ES-I3 (cell line): Measurements from ENCODE around the gene CABP7.

Experiments
- H3K36me3 ChIP-seq: 2 replicates; pipeline ENCODE4 v1.6.1; 2013; ENCODE audit warnings: mild to moderate bottlenecking, low read length, control low read depth, moderate library complexity; ENCODE audit not compliant: insufficient read depth
- H3K4me1 ChIP-seq: 2 replicates; pipeline ENCODE4 v1.6.1; 2013; ENCODE audit warnings: mild to moderate bottlenecking, control low read depth, low read length; ENCODE audit not compliant: insufficient read depth
- H3K9ac ChIP-seq: 2 replicates; pipeline ENCODE4 v1.6.1; 2013; ENCODE audit warnings: low read depth, mild to moderate bottlenecking, low read length, moderate library complexity
- H3K9me3 ChIP-seq: 2 replicates; pipeline ENCODE4 v1.6.1; 2013; ENCODE audit warnings: mild to moderate bottlenecking, low read length, moderate library complexity; ENCODE audit not compliant: control insufficient read depth, insufficient read depth

CABP7 gene

DNA sequence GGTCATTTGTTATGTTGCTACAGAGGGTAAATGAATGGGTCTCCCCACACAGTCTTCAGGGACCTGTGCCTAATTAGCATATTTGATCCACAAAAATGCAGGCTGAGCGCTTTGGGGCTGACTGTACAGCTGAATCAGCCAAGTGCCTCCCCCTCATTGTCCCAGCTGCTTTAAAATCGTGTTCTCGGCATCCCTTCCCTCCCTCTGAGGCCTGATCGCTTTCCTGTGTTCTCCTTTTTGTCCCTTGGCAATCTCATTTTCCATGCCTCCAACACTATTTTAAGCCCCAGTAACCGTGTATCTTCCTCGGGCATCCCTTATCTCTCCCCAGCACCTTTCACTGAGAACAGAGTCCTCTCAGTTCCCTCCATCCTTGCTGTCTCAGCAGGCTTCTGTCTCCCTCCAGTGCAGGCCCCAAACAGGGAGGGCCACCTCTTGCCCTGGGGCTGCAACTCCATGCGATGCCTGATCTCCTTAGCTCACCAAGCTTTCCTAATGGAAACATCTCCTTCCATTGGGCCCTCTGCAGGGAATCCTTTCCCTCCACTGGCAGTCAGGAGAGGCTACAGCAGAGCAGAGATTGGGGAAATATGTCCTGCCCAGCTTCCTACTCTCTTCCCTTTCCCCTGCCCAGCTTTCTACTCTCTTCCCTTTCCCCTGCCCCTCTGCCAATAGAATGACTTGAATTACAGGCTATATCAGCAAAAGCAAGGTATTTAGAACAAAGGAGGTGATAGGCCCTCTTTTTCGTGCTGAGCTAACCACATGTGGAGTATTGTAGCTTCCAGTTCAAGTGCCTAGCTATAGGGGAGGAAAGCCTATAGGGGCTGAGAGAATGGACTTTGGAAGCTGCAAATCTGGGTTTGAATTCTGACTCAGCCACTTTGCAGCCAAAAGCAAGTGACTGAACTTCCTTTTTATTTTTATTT is 61.2 kb downstream of the CABP7 start:
- no peaks in the 10 kb centered on the region for H3K36me3 ChIP-seq
- no peak overlapping the region for H3K9ac ChIP-seq
- H3K4me1 ChIP-seq = peaks cover 7% of the 10 kb centered on the region; the same call in 1 of the 2 replicates
- no peaks in the 10 kb centered on the region for H3K9me3 ChIP-seq
